WTC11 (cell line): ENCODE measurements around the gene KCNC3. TPM values are rescaled to one million over a fixed set of nuclear protein-coding genes. Genes with fewer than 3 reads are reported as not detected.

ENCODE experiments used
- ATAC-seq: fragments of 200-7000 bp; cut with Tn5 transposase; 2 replicates; pipeline ENCODE4 v1.10.0; 2021; ENCODE audit warnings: mild to moderate bottlenecking, moderate library complexity
- CTCF ChIA-PET: fragments of 300-600 bp; sonication (Branson Sonifier 250); formaldehyde crosslinking; loops from one replicate; lab custom pipeline; 2021; ENCODE audit warnings: antibody characterized with exemption; lab: Charles Lee
- POLR2A ChIA-PET: fragments of 350-600 bp; sonication (Branson Sonifier 250); formaldehyde crosslinking; loops from one replicate; lab custom pipeline; 2021; ENCODE audit warnings: antibody characterized with exemption; lab: Charles Lee
- DNase-seq: peaks from one replicate; pipeline ENCODE4 v3.0.0; 2021; ENCODE audit warnings: low spot score
- H3K27ac Mint-ChIP-seq: 2 replicates; pipeline ENCODE4 v1.8.0; 2021; ENCODE audit warnings: mixed read lengths
- H3K27me3 Mint-ChIP-seq: 2 replicates; pipeline ENCODE4 v1.8.0; 2021; ENCODE audit warnings: low read depth, mild to moderate bottlenecking, moderate library complexity, mixed read lengths
- H3K36me3 Mint-ChIP-seq: 2 replicates; pipeline ENCODE4 v1.8.0; 2021; ENCODE audit warnings: mixed read lengths
- H3K4me1 Mint-ChIP-seq: 2 replicates; pipeline ENCODE4 v1.8.0; 2022; ENCODE audit warnings: mixed read lengths
- H3K4me3 Mint-ChIP-seq: 2 replicates; pipeline ENCODE4 v1.8.0; 2021; ENCODE audit warnings: mild to moderate bottlenecking, moderate library complexity, mixed read lengths
- H3K9me3 Mint-ChIP-seq: 2 replicates; pipeline ENCODE4 v1.8.0; 2021; ENCODE audit warnings: mixed read lengths
- CBFB ChIP-seq: sonication (generic); formaldehyde crosslinking; IDR thresholded peaks from 2 replicates; pipeline ENCODE4 v1.8.1; 2022; ENCODE audit warnings: mild to moderate bottlenecking, low read depth, missing genetic modification reagents
- FOXK1 ChIP-seq: sonication (generic); formaldehyde crosslinking; IDR thresholded peaks from 2 replicates; pipeline ENCODE4 v1.8.0; 2022; ENCODE audit warnings: mild to moderate bottlenecking, moderate library complexity, missing genetic modification reagents
- FOXP4 ChIP-seq: sonication (generic); formaldehyde crosslinking; IDR thresholded peaks from 2 replicates; pipeline ENCODE4 v1.8.0; 2022; ENCODE audit warnings: mild to moderate bottlenecking, missing genetic modification reagents
- HMGXB4 ChIP-seq: sonication (generic); formaldehyde crosslinking; IDR thresholded peaks from 2 replicates; pipeline ENCODE4 v1.8.1; 2023; ENCODE audit warnings: mild to moderate bottlenecking, moderate library complexity, missing genetic modification reagents
- MXD4 ChIP-seq: fragments of 250-450 bp; sonication (Bioruptor Pico); IDR thresholded peaks from 2 replicates; pipeline ENCODE4 v1.8.0; 2021; ENCODE audit warnings: mild to moderate bottlenecking, moderate library complexity, borderline replicate concordance
- MYBL2 ChIP-seq: sonication (generic); formaldehyde crosslinking; IDR thresholded peaks from 2 replicates; pipeline ENCODE4 v1.8.1; 2023; ENCODE audit warnings: mild to moderate bottlenecking, moderate library complexity, missing genetic modification reagents
- NFYB ChIP-seq: sonication (generic); formaldehyde crosslinking; conservative IDR thresholded peaks from 2 replicates; pipeline ENCODE4 v1.8.0; 2022; ENCODE audit warnings: low read depth, missing genetic modification reagents
- NR3C1 ChIP-seq: sonication (generic); formaldehyde crosslinking; conservative IDR thresholded peaks from 2 replicates; pipeline ENCODE4 v1.8.1; 2023; ENCODE audit warnings: low read depth, mild to moderate bottlenecking, missing genetic modification reagents
- OVOL2 ChIP-seq: fragments of 250-450 bp; sonication (Bioruptor Pico); IDR thresholded peaks from 2 replicates; pipeline ENCODE4 v1.9.0; 2021; ENCODE audit warnings: mild to moderate bottlenecking, borderline replicate concordance
- SOX15 ChIP-seq: fragments of 250-450 bp; sonication (Bioruptor Pico); IDR thresholded peaks from 2 replicates; pipeline ENCODE4 v1.9.0; 2021; ENCODE audit warnings: mild to moderate bottlenecking
- SP1 ChIP-seq: sonication (generic); formaldehyde crosslinking; conservative IDR thresholded peaks from 2 replicates; pipeline ENCODE4 v1.8.1; 2022; ENCODE audit warnings: missing genetic modification reagents
- USF1 ChIP-seq: sonication (generic); formaldehyde crosslinking; IDR thresholded peaks from 2 replicates; pipeline ENCODE4 v1.8.0; 2022; ENCODE audit warnings: mild to moderate bottlenecking, missing genetic modification reagents
- ZBTB21 ChIP-seq: sonication (generic); formaldehyde crosslinking; IDR thresholded peaks from 2 replicates; pipeline ENCODE4 v1.8.1; 2023; ENCODE audit warnings: mild to moderate bottlenecking, missing genetic modification reagents, borderline replicate concordance
- ZNF138 ChIP-seq: sonication (generic); formaldehyde crosslinking; conservative IDR thresholded peaks from 2 replicates; pipeline ENCODE4 v1.8.1; 2022; ENCODE audit warnings: mild to moderate bottlenecking, moderate library complexity, missing genetic modification reagents
- ZNF232 ChIP-seq: sonication (generic); formaldehyde crosslinking; IDR thresholded peaks from 2 replicates; pipeline ENCODE4 v1.8.0; 2022; ENCODE audit warnings: mild to moderate bottlenecking, missing genetic modification reagents
- ZNF416 ChIP-seq: fragments of 250-450 bp; sonication (Bioruptor Pico); IDR thresholded peaks from 2 replicates; pipeline ENCODE4 v1.9.0; 2021; ENCODE audit warnings: mild to moderate bottlenecking, inconsistent platforms
- ZNF423 ChIP-seq: fragments of 250-450 bp; sonication (Bioruptor Pico); IDR thresholded peaks from 2 replicates; pipeline ENCODE4 v2.1.2; 2022; ENCODE audit warnings: mild to moderate bottlenecking, moderate library complexity
- total RNA-seq: library from RNA; stranded (reverse); gene quantifications from 3 replicates; pipeline ENCODE4 v1.2.3, GENCODE V29; 2021
- TF ChIP-seq, protein P1 (sequence below): sonication (generic); formaldehyde crosslinking; IDR thresholded peaks from 2 replicates; pipeline ENCODE4 v1.8.0; 2023; ENCODE audit warnings: mild to moderate bottlenecking, missing genetic modification reagents
- TF ChIP-seq, protein P2 (sequence below): sonication (generic); formaldehyde crosslinking; IDR thresholded peaks from 2 replicates; pipeline ENCODE4 v1.8.1; 2022; ENCODE audit warnings: low read depth, missing genetic modification reagents, borderline replicate concordance

The KCNC3 gene
- total RNA-seq, 1 experiment from 2014 or later: 8.5 TPM

DNA sequence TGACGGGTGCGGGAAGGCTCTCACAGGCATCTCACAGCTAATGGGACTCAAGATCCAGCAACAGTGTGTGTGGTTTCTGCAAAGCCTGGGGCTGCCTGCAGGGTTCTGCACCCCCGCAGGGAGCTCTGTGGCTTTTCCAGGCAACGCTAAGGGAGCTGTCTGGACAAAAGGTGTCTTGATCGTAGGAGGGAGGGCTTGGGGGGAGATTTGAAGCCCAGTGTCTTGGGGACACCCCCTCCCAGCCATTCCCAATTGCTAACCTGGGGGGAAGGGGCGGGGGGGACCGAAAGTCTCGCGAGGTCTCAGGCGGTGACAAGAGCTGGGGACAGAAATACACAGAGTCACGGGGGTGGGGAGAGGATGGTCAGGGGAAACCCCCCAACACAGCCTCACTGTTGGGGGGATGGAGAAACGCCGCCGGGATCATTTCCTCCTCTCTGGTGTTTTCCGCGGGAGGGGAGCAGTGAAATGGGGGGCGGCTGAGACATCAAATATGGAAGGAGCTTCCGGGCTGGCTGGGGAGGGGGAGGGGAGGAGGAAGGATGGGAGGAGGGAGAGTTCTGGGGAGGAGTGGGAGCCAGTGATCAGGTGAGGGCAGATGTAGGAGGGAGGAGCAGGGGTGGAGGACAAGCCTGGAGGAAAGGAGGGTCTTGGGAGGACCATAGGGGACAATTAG lies 13.3 kb downstream of the KCNC3 start (continued):
- TF ChIP-seq SOX15 (no peak), ZNF232 (no peak), MYBL2 (CRISPR knock-in tag) (no peak), OVOL2 (CRISPR knock-in tag) (no peak), HMGXB4 (CRISPR knock-in tag) (no peak), ZNF138 (CRISPR knock-in tag) (no peak), FOXP4 (CRISPR knock-in tag) (no peak), FOXK1 (CRISPR knock-in tag) (no peak), CBFB (CRISPR knock-in tag) (no peak), MXD4 (CRISPR knock-in tag) (no peak), USF1 (CRISPR knock-in tag) (no peak), NR3C1 (CRISPR knock-in tag) (no peak), NFYB (CRISPR knock-in tag) (no peak), ZNF416 (CRISPR knock-in tag) (no peak), SP1 (CRISPR knock-in tag) (peak; percentile 25; the same call in 1 of the 2 replicates), ZNF423 (CRISPR knock-in tag) (peak; percentile 80)
- TF ChIP-seq, protein P1, sequence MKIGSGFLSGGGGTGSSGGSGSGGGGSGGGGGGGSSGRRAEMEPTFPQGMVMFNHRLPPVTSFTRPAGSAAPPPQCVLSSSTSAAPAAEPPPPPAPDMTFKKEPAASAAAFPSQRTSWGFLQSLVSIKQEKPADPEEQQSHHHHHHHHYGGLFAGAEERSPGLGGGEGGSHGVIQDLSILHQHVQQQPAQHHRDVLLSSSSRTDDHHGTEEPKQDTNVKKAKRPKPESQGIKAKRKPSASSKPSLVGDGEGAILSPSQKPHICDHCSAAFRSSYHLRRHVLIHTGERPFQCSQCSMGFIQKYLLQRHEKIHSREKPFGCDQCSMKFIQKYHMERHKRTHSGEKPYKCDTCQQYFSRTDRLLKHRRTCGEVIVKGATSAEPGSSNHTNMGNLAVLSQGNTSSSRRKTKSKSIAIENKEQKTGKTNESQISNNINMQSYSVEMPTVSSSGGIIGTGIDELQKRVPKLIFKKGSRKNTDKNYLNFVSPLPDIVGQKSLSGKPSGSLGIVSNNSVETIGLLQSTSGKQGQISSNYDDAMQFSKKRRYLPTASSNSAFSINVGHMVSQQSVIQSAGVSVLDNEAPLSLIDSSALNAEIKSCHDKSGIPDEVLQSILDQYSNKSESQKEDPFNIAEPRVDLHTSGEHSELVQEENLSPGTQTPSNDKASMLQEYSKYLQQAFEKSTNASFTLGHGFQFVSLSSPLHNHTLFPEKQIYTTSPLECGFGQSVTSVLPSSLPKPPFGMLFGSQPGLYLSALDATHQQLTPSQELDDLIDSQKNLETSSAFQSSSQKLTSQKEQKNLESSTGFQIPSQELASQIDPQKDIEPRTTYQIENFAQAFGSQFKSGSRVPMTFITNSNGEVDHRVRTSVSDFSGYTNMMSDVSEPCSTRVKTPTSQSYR (CRISPR knock-in tag): 0 out of 2 replicates have a peak, but pooled peaks have one; percentile 63

- DNase-seq: peak; percentile 74
- H3K9me3 Mint-ChIP-seq: no peaks in the 10 kb centered on the region
- H3K27me3 Mint-ChIP-seq: peaks cover 13% of the 10 kb centered on the region
- H3K4me1 Mint-ChIP-seq: peaks cover 28% of the 10 kb centered on the region
- H3K27ac Mint-ChIP-seq: peak overlapping the region; percentile 98
- peak; percentile 17 for ATAC-seq
- no peaks in the 10 kb centered on the region; the same call in 1 of the 2 replicates for H3K36me3 Mint-ChIP-seq
- H3K4me3 Mint-ChIP-seq: peak overlapping the region; percentile 82
- ChIA-PET CTCF (interaction anchor here (0.6 to 3.5 kb wide), 21 partner anchors 10 to 452 kb away, joined by 3 to 58 read pairs (median 8); partner anchors contain the start of genes KCNC3 and NR1H2), POLR2A (interaction anchor here (0.9 to 2.0 kb wide), 12 partner anchors 11 to 112 kb away, joined by 3 to 21 read pairs (median 8); partner anchors contain the start of genes KCNC3, MYH14 and POLD1)
- TF ChIP-seq, protein P2, sequence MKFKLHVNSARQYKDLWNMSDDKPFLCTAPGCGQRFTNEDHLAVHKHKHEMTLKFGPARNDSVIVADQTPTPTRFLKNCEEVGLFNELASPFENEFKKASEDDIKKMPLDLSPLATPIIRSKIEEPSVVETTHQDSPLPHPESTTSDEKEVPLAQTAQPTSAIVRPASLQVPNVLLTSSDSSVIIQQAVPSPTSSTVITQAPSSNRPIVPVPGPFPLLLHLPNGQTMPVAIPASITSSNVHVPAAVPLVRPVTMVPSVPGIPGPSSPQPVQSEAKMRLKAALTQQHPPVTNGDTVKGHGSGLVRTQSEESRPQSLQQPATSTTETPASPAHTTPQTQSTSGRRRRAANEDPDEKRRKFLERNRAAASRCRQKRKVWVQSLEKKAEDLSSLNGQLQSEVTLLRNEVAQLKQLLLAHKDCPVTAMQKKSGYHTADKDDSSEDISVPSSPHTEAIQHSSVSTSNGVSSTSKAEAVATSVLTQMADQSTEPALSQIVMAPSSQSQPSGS (CRISPR knock-in tag): no peak
- TF ChIP-seq, protein P1 (CRISPR knock-in tag): peak; percentile 34; the same call in 1 of the 2 replicates
- TF ChIP-seq USF1 (CRISPR knock-in tag) (no peak), ZBTB21 (CRISPR knock-in tag) (no peak), MXD4 (CRISPR knock-in tag) (no peak)
These were observed 14.2 kb downstream of the KCNC3 start for GRCh38 chr19:50314724-50315708.
